SU-DHL-6 (cell line): ENCODE results near the gene MBD3.
"Not testable (repeated sequence)": the region's sequence is repeated elsewhere in the genome, so short reads cannot be mapped to it uniquely, and the experiment has no call there.

ENCODE experiments used
- H2AFZ ChIP-seq: fragments of 200-600 bp; sonication (generic); 2 replicates; pipeline ENCODE4 v1.6.1; 2014; ENCODE audit warnings: low read depth, mild to moderate bottlenecking, moderate library complexity, mixed read lengths, antibody characterized with exemption, low read length; ENCODE audit not compliant: severe bottlenecking
- H3F3A ChIP-seq: fragments of 200-600 bp; shearing (Covaris generic); 2 replicates; pipeline ENCODE4 v1.6.0; 2016; ENCODE audit warnings: antibody characterized with exemption, mild to moderate bottlenecking; ENCODE audit not compliant: insufficient read depth
- H3K27ac ChIP-seq: fragments of 200-600 bp; sonication (generic); 2 replicates; pipeline ENCODE4 v1.5.1; 2016; ENCODE audit warnings: low read depth, mild to moderate bottlenecking, low read length, moderate library complexity, mixed read lengths
- H3K27me3 ChIP-seq: fragments of 200-600 bp; sonication (generic), shearing (Covaris generic); 2 replicates; pipeline ENCODE4 v1.6.0; 2014; ENCODE audit warnings: mild to moderate bottlenecking, low read length
- H3K36me3 ChIP-seq: fragments of 200-600 bp; sonication (generic); 2 replicates; pipeline ENCODE4 v1.6.1; 2014; ENCODE audit warnings: mild to moderate bottlenecking, low read length, mixed read lengths
- H3K4me2 ChIP-seq: fragments of 300-600, 200-600 bp; shearing (Covaris generic), sonication (generic); 2 replicates; pipeline ENCODE4 v1.6.0; 2014; ENCODE audit warnings: low read length, low read depth, mild to moderate bottlenecking; ENCODE audit not compliant: poor library complexity, severe bottlenecking
- H3K4me3 ChIP-seq: fragments of 200-600 bp; sonication (generic); 2 replicates; pipeline ENCODE4 v1.5.1; 2014; ENCODE audit warnings: antibody characterized with exemption, low read length, mild to moderate bottlenecking, mixed read lengths; ENCODE audit not compliant: insufficient read depth, poor library complexity, severe bottlenecking
- H3K79me2 ChIP-seq: fragments of 200-600 bp; sonication (generic); 2 replicates; pipeline ENCODE4 v1.6.1; 2014; ENCODE audit warnings: mild to moderate bottlenecking, low read length, moderate library complexity; ENCODE audit not compliant: insufficient read depth
- H3K9ac ChIP-seq: fragments of 200-600 bp; sonication (generic); 2 replicates; pipeline ENCODE4 v1.7.0; 2014; ENCODE audit warnings: mild to moderate bottlenecking, low read length
- H3K9me2 ChIP-seq: fragments of 200-600 bp; sonication (generic); replicated peaks from 2 replicates; pipeline ENCODE4 v1.6.1; 2014; ENCODE audit warnings: low read length; ENCODE audit not compliant: insufficient read depth
- H3K9me3 ChIP-seq: fragments of 200-600 bp; sonication (generic); 2 replicates; pipeline ENCODE4 v1.6.1; 2014; ENCODE audit warnings: low read length, mixed read lengths; ENCODE audit not compliant: insufficient read depth
- H4K20me1 ChIP-seq: fragments of 200-600 bp; sonication (generic); 2 replicates; pipeline ENCODE4 v1.6.1; 2014; ENCODE audit warnings: low read depth, mild to moderate bottlenecking, antibody characterized with exemption, low read length, moderate library complexity, mixed read lengths
- CTCF ChIP-seq: fragments of 200-600 bp; sonication (generic); IDR thresholded peaks from one replicate; pipeline ENCODE4 v1.5.1; 2017; ENCODE audit warnings: antibody characterized with exemption, mild to moderate bottlenecking, low read length, moderate library complexity; ENCODE audit not compliant: insufficient read depth, poor library complexity, severe bottlenecking
- EZH2phosphoT487 ChIP-seq: fragments of 200-600 bp; sonication (generic), shearing (Covaris generic); conservative IDR thresholded peaks from 2 replicates; pipeline ENCODE4 v1.6.1; 2018; ENCODE audit warnings: mild to moderate bottlenecking, antibody characterized with exemption, low read length, moderate library complexity, mixed read lengths

The MBD3 gene

GRCh38 chr19:1531587-1531986 lies 61.1 kb downstream of the MBD3 start:
- no peak for TF ChIP-seq CTCF
- TF ChIP-seq EZH2phosphoT487 = no peak
- H2AFZ ChIP-seq = no peak overlapping the region
- H3K9me2 ChIP-seq = no peaks in the 10 kb centered on the region
- H3K27me3 ChIP-seq = no peaks in the 10 kb centered on the region
- H3F3A ChIP-seq = no peaks in the 10 kb centered on the region
- H3K9ac ChIP-seq = no peak overlapping the region
- no peak overlapping the region for H3K4me3 ChIP-seq
- H3K36me3 ChIP-seq = no peaks in the 10 kb centered on the region
- no peaks in the 10 kb centered on the region for H4K20me1 ChIP-seq
- H3K27ac ChIP-seq = no peak overlapping the region
- no peaks in the 10 kb centered on the region for H3K79me2 ChIP-seq
- no peak overlapping the region for H3K4me2 ChIP-seq
- H3K9me3 ChIP-seq = no peaks in the 10 kb centered on the region

GRCh38 chr19:1530856-1531255 lies 61.8 kb downstream of the MBD3 start:
- H4K20me1 ChIP-seq, H3K4me2 ChIP-seq, H3K36me3 ChIP-seq, H3K27me3 ChIP-seq, H2AFZ ChIP-seq, H3K9me2 ChIP-seq, H3K9me3 ChIP-seq, H3F3A ChIP-seq, H3K9ac ChIP-seq, H3K4me3 ChIP-seq, H3K27ac ChIP-seq, H3K79me2 ChIP-seq: not testable (repeated sequence)

GRCh38 chr19:1529430-1529816 lies 63.2 kb downstream of the MBD3 start:
- Histone ChIP-seq H3K79me2 (no peaks in the 10 kb centered on the region), H4K20me1 (no peaks in the 10 kb centered on the region), H3K9me2 (no peaks in the 10 kb centered on the region), H3F3A (no peaks in the 10 kb centered on the region), H3K36me3 (no peaks in the 10 kb centered on the region), H3K4me2 (no peak overlapping the region), H3K9ac (no peak overlapping the region), H3K4me3 (no peak overlapping the region), H2AFZ (no peak overlapping the region), H3K9me3 (no peaks in the 10 kb centered on the region), H3K27ac (no peak overlapping the region), H3K27me3 (no peaks in the 10 kb centered on the region)
- TF ChIP-seq CTCF (no peak), EZH2phosphoT487 (no peak)

GRCh38 chr19:1528596-1529429 lies 63.9 kb downstream of the MBD3 start:
- H3K36me3 ChIP-seq = no peaks in the 10 kb centered on the region
- H3K9me3 ChIP-seq = no peaks in the 10 kb centered on the region
- H3F3A ChIP-seq = no peaks in the 10 kb centered on the region
- no peak overlapping the region for H3K27ac ChIP-seq
- no peak overlapping the region for H2AFZ ChIP-seq
- TF ChIP-seq EZH2phosphoT487 (no peak), CTCF (no peak)
- no peak overlapping the region for H3K4me2 ChIP-seq
- H3K9me2 ChIP-seq = no peaks in the 10 kb centered on the region
- H4K20me1 ChIP-seq = no peaks in the 10 kb centered on the region
- H3K27me3 ChIP-seq = no peaks in the 10 kb centered on the region
- no peaks in the 10 kb centered on the region for H3K79me2 ChIP-seq
- no peak overlapping the region for H3K9ac ChIP-seq
- no peak overlapping the region for H3K4me3 ChIP-seq
